Cardiac muscle cell (in vitro differentiated cells and primary cell): ENCODE data around the gene NFE2L3. TPM values are rescaled to one million over a fixed set of nuclear protein-coding genes. Genes with fewer than 3 reads are reported as not detected.

Experiments used
- DNase-seq, 2 donors: peaks; one replicate each; pipeline versions ENCODE4 v3.0.0 to v3.0.0-alpha.2; 2010 to 2017; ENCODE audit warnings: low read depth in 1 of 2, low spot score in 1 of 2
- H3K27ac ChIP-seq: fragments of 200-600 bp; sonication (generic); 2 replicates; pipeline ENCODE4 v1.5.1; 2016
- H3K27me3 ChIP-seq: fragments of 200-600 bp; sonication (generic); 2 replicates; pipeline ENCODE4 v1.6.0; 2016; ENCODE audit warnings: control low read depth
- H3K36me3 ChIP-seq: fragments of 200-600 bp; sonication (generic); 2 replicates; pipeline ENCODE4 v1.5.1; 2016; ENCODE audit warnings: control low read depth
- H3K4me1 ChIP-seq: fragments of 200-600 bp; sonication (generic); 2 replicates; pipeline ENCODE4 v1.8.1; 2017; ENCODE audit warnings: low read depth, mild to moderate bottlenecking, mixed run types
- H3K4me3 ChIP-seq: fragments of 200-600 bp; sonication (generic); 2 replicates; pipeline ENCODE4 v1.5.1; 2016; ENCODE audit warnings: mild to moderate bottlenecking
- H3K9me3 ChIP-seq: fragments of 200-600 bp; sonication (generic); 2 replicates; pipeline ENCODE4 v1.5.1; 2017; ENCODE audit warnings: low read depth, mild to moderate bottlenecking, control low read depth
- CTCF ChIP-seq: IDR thresholded peaks from 2 replicates; pipeline ENCODE4 v1.5.1; 2012; ENCODE audit warnings: low read depth, mild to moderate bottlenecking, low read length
- polyA plus RNA-seq: library from polyadenylated mRNA; unstranded; fragments of >200 nt; fragmentation: Nextera tagmentation; extraction: Ambion mirVana; gene quantifications from 2 replicates; pipeline ENCODE4 v1.2.1, GENCODE V29; 2016
- total RNA-seq: library from RNA; depleted of rRNA; stranded (reverse); fragments of >200 nt; gene quantifications from 2 replicates; pipeline ENCODE4 v1.2.3, GENCODE V29; 2016

Gene NFE2L3
- total and polyA plus RNA-seq, 2 experiments from 2014 or later: 2.1 TPM

- no peak for TF ChIP-seq CTCF
- no peak for DNase-seq
- no peak overlapping the region for H3K4me3 ChIP-seq
- H3K9me3 ChIP-seq: no peaks in the 10 kb centered on the region
- no peak overlapping the region for H3K27ac ChIP-seq
- no peaks in the 10 kb centered on the region for H3K4me1 ChIP-seq
- H3K27me3 ChIP-seq: no peaks in the 10 kb centered on the region
- peaks cover 16% of the 10 kb centered on the region for H3K36me3 ChIP-seq
Observed at GRCh38 chr7:26216049-26216448, 64.1 kb downstream of the NFE2L3 start.

- Histone ChIP-seq H3K27ac (no peak overlapping the region), H3K4me3 (no peak overlapping the region), H3K36me3 (no peaks in the 10 kb centered on the region), H3K27me3 (no peaks in the 10 kb centered on the region), H3K9me3 (no peaks in the 10 kb centered on the region), H3K4me1 (no peaks in the 10 kb centered on the region)
- no peak for TF ChIP-seq CTCF
- no peak for DNase-seq
Observed at GRCh38 chr7:26224359-26224758, 72.4 kb downstream of the NFE2L3 start.

- no peaks in the 10 kb centered on the region for H3K9me3 ChIP-seq
- no peaks in the 10 kb centered on the region for H3K36me3 ChIP-seq
- no peaks in the 10 kb centered on the region for H3K4me1 ChIP-seq
- H3K4me3 ChIP-seq: no peak overlapping the region
- TF ChIP-seq CTCF: no peak
- H3K27me3 ChIP-seq: no peaks in the 10 kb centered on the region
- H3K27ac ChIP-seq: no peak overlapping the region
- DNase-seq: no peak
Observed at GRCh38 chr7:26227987-26228386, 76.0 kb downstream of the NFE2L3 start.

GRCh38 chr7:26233902-26234511 is 82.0 kb downstream of the NFE2L3 start:
- DNase-seq: no peak

More at GRCh38 chr7:26233902-26234511, 82.0 kb downstream of the NFE2L3 start:
- Histone ChIP-seq H3K36me3 (no peaks in the 10 kb centered on the region), H3K27ac (no peak overlapping the region), H3K27me3 (no peaks in the 10 kb centered on the region), H3K9me3 (no peaks in the 10 kb centered on the region), H3K4me1 (no peaks in the 10 kb centered on the region), H3K4me3 (no peak overlapping the region)
- TF ChIP-seq CTCF: no peak

Other genes with a start within 250 kb of the NFE2L3 start
- gene HNRNPA2B1, start 48.5 kb downstream of the NFE2L3 start, total RNA-seq: 247 and 450 TPM in 2 replicates
- gene HNRNPA2B1, start 48.5 kb downstream of the NFE2L3 start, polyA plus RNA-seq: 880 and 1,016 TPM in 2 replicates
- 188 and 223 TPM in 2 replicates for gene CBX3, start 49.5 kb downstream of the NFE2L3 start, total RNA-seq
- gene CBX3, start 49.5 kb downstream of the NFE2L3 start, polyA plus RNA-seq: 213 and 266 TPM in 2 replicates
- gene SNX10, start 139.7 kb downstream of the NFE2L3 start, total RNA-seq: 3.3 and 5.0 TPM in 2 replicates
- 9.3 and 11.6 TPM in 2 replicates for gene SNX10, start 139.7 kb downstream of the NFE2L3 start, polyA plus RNA-seq